ENCODE results near the gene UNC45A. TPM values are rescaled to one million over a fixed set of nuclear protein-coding genes. Genes with fewer than 3 reads are reported as not detected.

UNC45A gene
- total and polyA plus RNA-seq, 2 of the 13 experiments (the other 11 are each of a cell fraction or from before 2014, with no cell fraction given): 33.8 to 39.7 TPM

DNA sequence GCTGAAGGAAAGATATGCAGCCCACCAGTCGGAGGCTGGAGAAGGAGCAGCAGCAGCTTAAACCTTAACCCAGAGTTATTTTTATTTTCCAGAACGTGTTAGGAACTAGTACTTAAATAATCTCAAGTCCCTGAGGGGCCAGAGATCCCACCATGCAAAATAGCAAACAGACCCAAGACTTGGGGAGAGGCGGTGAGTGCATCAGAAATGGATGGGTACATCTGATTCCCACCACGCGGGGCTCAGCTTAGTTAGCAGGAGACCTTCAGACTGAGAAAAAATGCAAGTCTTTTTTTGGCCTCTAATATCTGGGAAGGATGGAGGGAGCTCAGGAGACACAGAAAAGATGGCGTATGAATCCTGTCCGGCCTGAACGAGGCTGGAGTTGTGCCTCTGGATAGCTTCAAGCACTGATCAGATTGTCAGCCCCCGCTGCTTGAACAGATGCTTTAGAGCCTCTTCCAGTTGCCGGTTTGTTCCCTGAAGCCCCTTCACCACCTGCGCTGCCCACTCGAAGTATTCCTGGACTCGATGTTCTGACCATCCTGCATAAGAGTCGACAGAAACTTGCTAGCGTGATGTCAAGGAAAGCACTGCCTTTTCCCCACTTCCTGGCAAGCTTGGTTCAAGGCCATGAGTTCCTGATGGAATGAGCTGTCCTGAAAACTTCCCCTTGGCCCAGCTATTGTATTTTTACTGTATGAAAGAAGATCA lies 4.1 kb upstream of the UNC45A start (continued):
- TF ChIP-seq RNF219 (CRISPR knock-in tag; IDR thresholded peaks at IDR 0.05): no peak
- 0 out of 2 replicates have a peak, but pooled peaks have one; percentile 38 for TF ChIP-seq TGIF2 (CRISPR knock-in tag; IDR thresholded peaks at IDR 0.05)

GRCh38 chr15:90931575-90931827 lies 3.6 kb upstream of the UNC45A start:
- no peaks in the 10 kb centered on the region for H3K36me3 ChIP-seq (replicated peaks in 1 of 2; ENCODE audit: control insufficient read depth in 1 of 2, insufficient read depth in 2 of 2, low read length in 2 of 2)
- in situ Hi-C loops (cut with HindIII; ENCODE audit: extremely low pct_ligation_motif_present, low pct_unique_long_range_greater_than_20kb): loop anchor here (25.0 kb wide), 1 partner anchor 331 kb away; no protein-coding TSS in a partner anchor
- H3K9me3 ChIP-seq (ENCODE audit: low read length): no peaks in the 10 kb centered on the region
- WGBS (ENCODE audit: low lambda C conversion rate): 8% methylated on average over 6 of the region's 6 CpGs
- peak overlapping the region; percentile 96 for H3K27ac ChIP-seq (ENCODE audit: extremely low read length, insufficient read depth, low read length)
- intact Hi-C loops (cut with micrococcal nuclease; ENCODE audit: unreplicated experiment): loop anchor here (5.0 to 10.0 kb wide), 4 partner anchors 44 to 121 kb away; partner anchors contain the start of gene PRC1
- ChIA-PET POLR2A (interaction anchor here (0.6 to 4.5 kb wide), 16 partner anchors 10 to 740 kb away, joined by 3 to 45 read pairs (median 4); partner anchors contain the start of genes BLM, MAN2A2, PRC1 and RCCD1), CTCF (ENCODE audit: low intra/inter-chr PET ratio, low total read pairs) (interaction anchor here (1.2 to 1.4 kb wide), 2 partner anchors 30 to 101 kb away, joined by 3 to 4 read pairs; no protein-coding TSS in a partner anchor)
- FAIRE-seq (no peak), DNase-seq (ENCODE audit: low spot score) (no peak), ATAC-seq (no peak)
- no peaks in the 10 kb centered on the region; a peak in 2 of 5 replicates for H3K27me3 ChIP-seq (ENCODE audit: control insufficient read depth in 1 of 2, insufficient read depth in 2 of 2, low read length in 2 of 2)
- peak overlapping the region; percentile 88 for H3K9ac ChIP-seq (ENCODE audit: insufficient read depth, low read depth, low read length)
- no peaks in the 10 kb centered on the region for H4K20me1 ChIP-seq (ENCODE audit: insufficient read depth, low read length)
- H3K4me1 ChIP-seq (ENCODE audit: insufficient read depth, low read length): peaks cover 56% of the 10 kb centered on the region
- H3K4me3 ChIP-seq (replicated peaks in 1 of 3; ENCODE audit: insufficient read depth in 1 of 3, low read depth in 2 of 3, low read length in 3 of 3): peak overlapping the region; percentile 67 to 91 (median 87); a peak in 5 of 6 replicates
- BruUV-seq (replicated peaks): no TSS peak
- no peak overlapping the region for H2AFZ ChIP-seq (ENCODE audit: low read length)
- H3K4me2 ChIP-seq (ENCODE audit: low read depth, low read length): peak overlapping the region; percentile 89
- H3K79me2 ChIP-seq (ENCODE audit: insufficient read depth, low read length): peaks cover 6% of the 10 kb centered on the region
- TF ChIP-seq LBX2 (CRISPR knock-in tag; IDR thresholded peaks at IDR 0.05; ENCODE audit: borderline replicate concordance) (no peak), MAZ (IDR thresholded peaks at IDR 0.05; ENCODE audit: borderline replicate concordance, low read depth, low read length) (no peak), MAZ (CRISPR knock-in tag; IDR thresholded peaks at IDR 0.05; ENCODE audit: low read depth) (no peak), RAD21 (CRISPR knock-in tag; IDR thresholded peaks at IDR 0.05) (0 out of 2 replicates have a peak, but pooled peaks have one; percentile 19), ZNF160 (CRISPR knock-in tag; IDR thresholded peaks at IDR 0.05) (0 out of 2 replicates have a peak, but pooled peaks have one; percentile 6), KAT7 (CRISPR knock-in tag; IDR thresholded peaks at IDR 0.05; ENCODE audit: borderline replicate concordance) (peak; percentile 13; the same call in 1 of the 2 replicates), IKZF1 (IDR thresholded peaks at IDR 0.05) (no peak), ZNF598 (CRISPR knock-in tag; IDR thresholded peaks at IDR 0.05; ENCODE audit: borderline replicate concordance) (no peak), ZNF121 (CRISPR knock-in tag; IDR thresholded peaks at IDR 0.05) (no peak), ZNF841 (CRISPR knock-in tag; IDR thresholded peaks at IDR 0.05; ENCODE audit: borderline replicate concordance) (no peak), ZNF225 (CRISPR knock-in tag; IDR thresholded peaks at IDR 0.05) (no peak; the same call in 1 of the 2 replicates), ERF (CRISPR knock-in tag; IDR thresholded peaks at IDR 0.05) (no peak), ZNF672 (CRISPR knock-in tag; IDR thresholded peaks at IDR 0.05) (no peak), ELF4 (CRISPR knock-in tag; IDR thresholded peaks at IDR 0.05; ENCODE audit: borderline replicate concordance) (no peak), CBX5 (CRISPR knock-in tag; IDR thresholded peaks at IDR 0.05; ENCODE audit: borderline replicate concordance) (no peak), HES4 (CRISPR knock-in tag; IDR thresholded peaks at IDR 0.05; ENCODE audit: borderline replicate concordance) (no peak), ZNF550 (CRISPR knock-in tag; IDR thresholded peaks at IDR 0.05; ENCODE audit: borderline replicate concordance) (peak; percentile 30; the same call in 1 of the 2 replicates), MXD1 (CRISPR knock-in tag; IDR thresholded peaks at IDR 0.05) (0 out of 2 replicates have a peak, but pooled peaks have one; percentile 5)
- TF ChIP-seq, protein P1, sequence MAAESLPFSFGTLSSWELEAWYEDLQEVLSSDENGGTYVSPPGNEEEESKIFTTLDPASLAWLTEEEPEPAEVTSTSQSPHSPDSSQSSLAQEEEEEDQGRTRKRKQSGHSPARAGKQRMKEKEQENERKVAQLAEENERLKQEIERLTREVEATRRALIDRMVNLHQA (CRISPR knock-in tag; IDR thresholded peaks at IDR 0.05): no peak

Measured in HepG2 (cell line).